ENCODE measurements around the gene MAPKAPK2.

GRCh38 chr1:206646504-206646903, 38.2 kb upstream of the MAPKAPK2 start:
- TF ChIP-seq TAF1 (IDR thresholded peaks at IDR 0.05; ENCODE audit: low read depth): no peak
- no peak for TF ChIP-seq MXI1 (conservative IDR thresholded peaks at IDR 0.05; ENCODE audit: poor library complexity, severe bottlenecking)
- TF ChIP-seq CTCF (IDR thresholded peaks at IDR 0.05; ENCODE audit: poor library complexity, severe bottlenecking): no peak
